Coronary artery (tissue), 2 donors: Measurements from ENCODE around the gene SLC43A1.

Experiments used
- DNase-seq: peaks from one replicate; pipeline ENCODE4 v3.0.0-alpha.2; 2017; ENCODE audit warnings: low spot score
- H3K27ac ChIP-seq, 2 donors: fragments of 200-600 bp; sonication (generic); one replicate each; pipeline ENCODE4 v1.5.1; 2016 to 2019
- H3K4me3 ChIP-seq: fragments of 200-600 bp; sonication (generic); 2 replicates; pipeline ENCODE4 v1.5.1; 2016; ENCODE audit warnings: mild to moderate bottlenecking, moderate library complexity
- TF ChIP-seq, protein P1 (sequence below): fragments of 200-600 bp; sonication (generic); IDR thresholded peaks from one replicate; pipeline ENCODE4 v1.5.1; 2019; ENCODE audit warnings: antibody characterized with exemption

Gene SLC43A1

DNA sequence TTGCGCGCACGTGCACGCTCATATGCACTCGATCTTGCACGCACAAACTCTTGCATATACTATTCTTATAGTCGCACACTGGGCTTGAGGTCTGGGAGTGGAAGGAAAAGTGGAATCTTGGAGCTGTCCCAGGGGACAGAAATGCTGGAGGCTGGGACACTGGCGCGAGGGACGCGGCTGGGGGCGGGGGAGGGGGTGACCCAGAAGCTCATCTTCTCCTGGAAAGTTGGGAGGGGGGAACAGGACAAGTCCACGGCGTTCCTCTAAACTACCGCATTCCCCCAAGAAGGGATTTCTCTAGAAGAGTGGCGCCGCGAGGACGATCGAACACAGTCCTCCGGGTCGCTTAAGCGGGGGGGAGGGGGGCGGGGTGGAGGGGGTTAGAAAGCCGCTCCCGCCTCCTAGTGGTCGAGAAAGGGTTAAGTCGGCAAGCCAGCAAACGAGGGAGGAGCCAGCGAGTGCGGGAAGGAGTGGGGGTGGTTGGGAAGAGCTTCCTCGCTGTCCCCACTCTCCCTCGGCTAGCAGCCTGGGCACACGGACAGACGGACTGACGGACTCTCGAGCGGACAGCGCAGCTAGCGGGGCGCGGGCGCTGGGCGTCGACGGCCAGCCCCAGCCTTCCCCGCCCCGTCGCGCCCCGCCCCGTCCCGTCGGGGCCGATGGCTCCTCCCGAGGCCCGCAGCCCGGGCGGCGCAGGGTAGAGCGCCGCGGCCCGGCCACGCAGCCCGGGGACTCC, 55.3 kb downstream of the SLC43A1 start, which contains the start of gene RTN4RL2:
Gene RTN4RL2, plus strand, starts transcription at position 507 of the 736 bp plus-strand sequence. CDS start 338 bp downstream, outside the sequence.
- TF ChIP-seq, protein P1, sequence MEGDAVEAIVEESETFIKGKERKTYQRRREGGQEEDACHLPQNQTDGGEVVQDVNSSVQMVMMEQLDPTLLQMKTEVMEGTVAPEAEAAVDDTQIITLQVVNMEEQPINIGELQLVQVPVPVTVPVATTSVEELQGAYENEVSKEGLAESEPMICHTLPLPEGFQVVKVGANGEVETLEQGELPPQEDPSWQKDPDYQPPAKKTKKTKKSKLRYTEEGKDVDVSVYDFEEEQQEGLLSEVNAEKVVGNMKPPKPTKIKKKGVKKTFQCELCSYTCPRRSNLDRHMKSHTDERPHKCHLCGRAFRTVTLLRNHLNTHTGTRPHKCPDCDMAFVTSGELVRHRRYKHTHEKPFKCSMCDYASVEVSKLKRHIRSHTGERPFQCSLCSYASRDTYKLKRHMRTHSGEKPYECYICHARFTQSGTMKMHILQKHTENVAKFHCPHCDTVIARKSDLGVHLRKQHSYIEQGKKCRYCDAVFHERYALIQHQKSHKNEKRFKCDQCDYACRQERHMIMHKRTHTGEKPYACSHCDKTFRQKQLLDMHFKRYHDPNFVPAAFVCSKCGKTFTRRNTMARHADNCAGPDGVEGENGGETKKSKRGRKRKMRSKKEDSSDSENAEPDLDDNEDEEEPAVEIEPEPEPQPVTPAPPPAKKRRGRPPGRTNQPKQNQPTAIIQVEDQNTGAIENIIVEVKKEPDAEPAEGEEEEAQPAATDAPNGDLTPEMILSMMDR: no peak
- DNase-seq: no peak
- H3K4me3 ChIP-seq: peak within 1 kb of the TSS; percentile 76
- peak within 1 kb of the TSS in 1 of 2 donors; percentile 10 for H3K27ac ChIP-seq

DNA sequence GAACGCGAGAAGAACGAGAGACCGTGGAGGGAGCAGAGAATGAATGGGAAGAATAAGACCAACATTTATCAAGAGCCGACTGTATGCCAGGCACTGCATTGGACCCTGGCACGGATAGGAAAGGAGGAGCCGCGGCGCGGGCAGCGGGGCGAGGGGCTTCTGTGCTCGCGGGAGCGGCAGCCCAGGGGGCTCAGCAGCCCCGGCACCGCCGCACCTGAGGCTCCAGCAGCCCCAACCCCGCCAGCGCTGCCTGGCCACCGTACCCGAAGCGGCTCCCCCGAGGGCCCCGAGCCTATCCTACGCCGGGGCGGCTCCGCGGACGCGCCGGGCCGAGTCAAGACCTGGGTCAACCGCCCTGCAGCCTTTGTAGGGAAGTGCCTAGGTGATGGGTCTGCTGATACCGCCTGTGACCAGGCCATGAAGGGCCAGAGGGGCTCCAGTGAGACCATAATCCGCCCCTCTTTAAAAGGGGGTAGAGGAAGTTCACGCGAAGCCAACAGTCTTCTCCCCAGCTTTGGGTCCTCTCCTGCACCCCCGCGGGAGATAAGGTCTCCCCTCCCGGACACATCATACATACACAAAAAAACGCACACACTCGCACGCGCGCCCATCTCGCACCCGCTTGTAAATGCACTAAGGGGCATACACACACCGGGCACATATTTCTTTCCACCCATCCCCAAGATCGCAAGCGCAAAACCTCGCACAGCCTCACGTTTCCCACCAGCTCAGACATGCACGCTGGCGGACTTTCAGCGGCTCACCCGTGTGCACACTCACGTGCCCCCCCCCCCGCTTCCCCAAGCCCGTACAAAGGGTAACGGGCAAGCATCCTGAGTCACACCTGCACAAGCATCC, 56.1 kb downstream of the SLC43A1 start:
- DNase-seq: no peak
- H3K4me3 ChIP-seq: peak overlapping the region; percentile 76
- H3K27ac ChIP-seq: no peak overlapping the region
- TF ChIP-seq, protein P1: no peak

DNA sequence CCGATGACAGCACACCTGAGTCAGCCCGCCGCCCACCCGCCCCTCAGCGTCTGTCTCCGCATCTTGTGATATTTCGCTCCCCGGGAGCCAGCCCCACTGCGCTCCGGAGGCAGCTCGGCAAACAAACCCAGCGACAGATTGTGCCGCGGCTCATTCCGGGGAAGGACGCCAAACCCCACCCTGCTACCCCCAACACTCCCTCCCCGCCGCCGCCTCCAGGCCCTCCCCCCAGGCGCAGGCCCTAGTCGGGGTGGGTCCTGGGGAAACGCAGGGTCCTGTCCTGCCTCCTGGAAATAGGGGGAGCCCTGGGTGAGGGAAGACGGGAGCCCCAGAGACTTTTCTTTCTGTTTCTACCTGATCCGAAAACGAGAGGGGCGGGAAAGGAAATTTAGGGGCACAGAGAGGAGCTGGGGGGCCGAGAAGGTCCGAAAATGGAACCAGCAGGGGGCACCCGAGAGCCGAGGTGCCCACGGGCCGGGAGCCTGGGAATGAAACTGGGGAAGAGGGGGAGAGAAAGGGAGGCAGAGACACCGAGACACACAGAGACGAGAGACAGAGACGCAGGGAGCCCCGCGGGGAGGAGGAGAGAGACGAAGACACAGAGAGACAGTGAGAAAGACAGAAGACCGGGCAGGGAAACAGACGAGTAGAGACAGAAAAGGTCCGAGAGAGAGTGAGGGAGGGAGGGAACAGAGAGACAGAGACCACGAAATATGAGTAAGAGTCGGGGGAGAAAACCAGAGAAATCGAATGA, 56.9 kb downstream of the SLC43A1 start:
- TF ChIP-seq, protein P1: peak; percentile 79
- Histone ChIP-seq H3K27ac (no peak overlapping the region), H3K4me3 (peak overlapping the region; percentile 76)
- DNase-seq: no peak

DNA sequence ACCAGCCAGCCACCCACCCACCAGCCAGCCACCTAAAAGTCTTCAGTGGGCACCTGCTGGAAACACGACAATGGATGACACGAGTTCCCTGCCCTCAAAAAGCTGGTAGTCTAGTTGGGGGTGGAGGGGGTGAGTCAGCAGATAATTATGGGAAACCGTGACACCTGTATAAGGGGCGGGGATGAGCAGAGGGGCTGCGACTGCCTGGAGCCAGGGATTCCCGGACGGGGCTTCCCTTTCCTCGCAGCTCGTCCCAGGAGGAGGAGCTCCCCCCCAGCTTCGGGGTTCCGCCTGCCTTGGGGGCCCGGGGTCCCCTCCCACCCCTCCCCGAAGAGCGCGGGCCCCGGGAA, 57.5 kb downstream of the SLC43A1 start:
- no peak for DNase-seq
- Histone ChIP-seq H3K4me3 (peak overlapping the region; percentile 76), H3K27ac (no peak overlapping the region)
- TF ChIP-seq, protein P1: no peak

DNA sequence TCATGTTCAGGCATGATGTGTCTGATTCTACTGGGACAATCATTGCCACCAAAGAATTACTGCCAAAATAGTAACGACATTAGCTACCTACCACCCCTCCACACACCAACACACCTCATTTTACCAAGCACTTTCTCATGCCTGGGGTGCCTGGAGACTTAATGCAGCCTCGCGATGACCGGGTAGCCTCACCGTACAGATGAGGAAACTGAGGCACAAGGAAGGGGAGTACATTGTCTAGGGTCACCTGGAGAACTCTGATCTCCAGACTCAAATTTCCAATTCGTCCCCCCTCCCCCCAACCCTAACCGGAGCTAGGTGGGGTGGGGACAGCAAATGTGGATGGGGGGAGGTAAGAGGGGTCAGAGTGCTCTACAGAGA, 57.9 kb downstream of the SLC43A1 start:
- TF ChIP-seq, protein P1: no peak
- Histone ChIP-seq H3K27ac (no peak overlapping the region), H3K4me3 (peak overlapping the region; percentile 76)
- no peak for DNase-seq

DNA sequence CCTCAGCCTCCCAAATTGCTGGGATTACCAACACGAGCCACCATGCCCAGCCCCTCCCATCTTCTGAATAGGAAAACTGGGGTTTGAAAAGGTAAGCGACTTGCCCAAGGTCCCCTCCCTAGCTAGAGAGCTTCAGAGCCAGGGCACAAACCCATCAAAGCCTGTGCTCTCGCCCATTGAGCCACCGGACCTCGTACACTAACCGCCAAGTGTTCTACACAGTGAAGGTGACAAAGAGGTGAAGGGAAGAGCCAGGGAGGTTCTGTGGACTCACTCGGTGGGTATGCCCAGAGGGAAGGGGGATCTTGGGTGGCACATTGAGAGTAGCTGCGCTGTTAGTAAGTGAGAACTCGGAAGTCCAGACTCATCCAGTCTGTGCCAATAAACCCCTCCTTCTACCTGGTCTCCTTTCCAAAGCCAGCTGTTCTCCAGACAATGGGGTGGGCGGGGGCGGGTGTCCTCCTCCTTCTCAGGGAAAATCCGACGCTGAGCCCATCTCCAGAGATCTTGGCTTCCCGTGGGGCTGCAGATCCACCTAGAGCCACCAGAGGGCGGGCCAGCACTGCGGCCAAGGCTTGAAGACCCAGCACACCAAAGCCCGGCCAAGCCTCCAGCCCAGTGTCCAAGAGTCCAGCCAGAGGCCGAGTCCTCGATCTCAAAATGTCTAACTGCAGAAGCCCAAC, 58.4 kb downstream of the SLC43A1 start:
- peak; percentile 92 for DNase-seq
- H3K4me3 ChIP-seq: peak overlapping the region; percentile 76
- H3K27ac ChIP-seq: no peak overlapping the region

More for the DNA sequence above, 58.4 kb downstream of the SLC43A1 start:
- TF ChIP-seq, protein P1: peak; percentile 99
